HepG2 (cell line): ENCODE data around the gene SLC6A4. TPM values are rescaled to one million over a fixed set of nuclear protein-coding genes. Genes with fewer than 3 reads are reported as not detected.

Experiments used
- ADNP ChIP-seq: sonication (generic); formaldehyde crosslinking; IDR thresholded peaks from 2 replicates; pipeline ENCODE4 v1.4.0; 2020; ENCODE audit warnings: missing genetic modification reagents
- ATAD3A ChIP-seq: sonication (generic); formaldehyde crosslinking; IDR thresholded peaks from 2 replicates; pipeline ENCODE4 v1.4.0; 2020; ENCODE audit warnings: missing genetic modification reagents
- CBX2 ChIP-seq, 2 experiments: fragments of 200-600 bp in 1 of 2; sonication (generic); formaldehyde crosslinking in 1 of 2; IDR thresholded peaks; 2 replicates each; pipeline versions ENCODE4 v1.7.0 to v1.8.1; 2018 to 2022; ENCODE audit warnings: low read depth in 2 of 2, low read length in 1 of 2, mild to moderate bottlenecking in 1 of 2, missing genetic modification reagents in 1 of 2
- CREB1 ChIP-seq, 2 experiments: fragments of 450-650 bp in 1 of 2; IDR thresholded peaks; 2 replicates each; pipeline ENCODE4 v1.6.1; 2016 to 2017; ENCODE audit warnings: control low read depth in 1 of 2, mild to moderate bottlenecking in 1 of 2, missing compliant biosample characterization in 1 of 2, missing genetic modification characterization in 1 of 2
- FOSL2 ChIP-seq: sonication (generic); formaldehyde crosslinking; IDR thresholded peaks from 2 replicates; pipeline ENCODE4 v1.4.0; 2020; ENCODE audit warnings: missing genetic modification reagents
- FOXP1 ChIP-seq, 2 experiments: fragments of 450-650 bp in 1 of 2; IDR thresholded peaks; 2 replicates each; pipeline ENCODE4 v1.6.1; 2017 to 2018; ENCODE audit warnings: antibody characterized with exemption in 1 of 2
- HDAC2 ChIP-seq: sonication (generic); formaldehyde crosslinking; IDR thresholded peaks from 2 replicates; pipeline ENCODE4 v1.4.0; 2020; ENCODE audit warnings: missing genetic modification reagents
- HMG20B ChIP-seq: conservative IDR thresholded peaks from 2 replicates; pipeline ENCODE4 v1.6.1; 2016; ENCODE audit warnings: missing genetic modification reagents, missing compliant biosample characterization
- HNRNPUL1 ChIP-seq: fragments of 200-400 bp; formaldehyde crosslinking; IDR thresholded peaks from 2 replicates; pipeline ENCODE4 v1.6.1; 2017; ENCODE audit warnings: low read depth, mild to moderate bottlenecking, low read length, moderate library complexity
- KAT7 ChIP-seq: IDR thresholded peaks from 2 replicates; pipeline ENCODE4 v1.6.1; 2018; ENCODE audit warnings: borderline replicate concordance, missing compliant biosample characterization
- KLF6 ChIP-seq: IDR thresholded peaks from 2 replicates; pipeline ENCODE4 v1.8.0; 2016; ENCODE audit warnings: missing biosample characterization, missing genetic modification reagents
- MEF2D ChIP-seq: sonication (generic); formaldehyde crosslinking; IDR thresholded peaks from 2 replicates; pipeline ENCODE4 v1.5.1; 2020; ENCODE audit warnings: mild to moderate bottlenecking, missing genetic modification reagents
- MXI1 ChIP-seq: IDR thresholded peaks from 3 replicates; pipeline ENCODE4 v1.6.1; 2012; ENCODE audit warnings: low read depth, low read length, inconsistent platforms, borderline replicate concordance
- RAD51 ChIP-seq: fragments of 450-650 bp; IDR thresholded peaks from 2 replicates; pipeline ENCODE4 v1.6.1; 2016; ENCODE audit warnings: borderline replicate concordance
- RBM39 ChIP-seq: fragments of 200-400 bp; formaldehyde crosslinking; IDR thresholded peaks from one replicate; pipeline ENCODE4 v1.6.1; 2018; ENCODE audit warnings: antibody characterized with exemption, mild to moderate bottlenecking, low read depth, low read length; ENCODE audit not compliant: poor library complexity, severe bottlenecking
- RELA ChIP-seq: sonication (generic); formaldehyde crosslinking; IDR thresholded peaks from 2 replicates; pipeline ENCODE4 v1.4.0; 2020; ENCODE audit warnings: missing genetic modification reagents
- SUZ12 ChIP-seq: fragments of 150-350 bp; IDR thresholded peaks from 2 replicates; pipeline ENCODE4 v1.6.1; 2014; ENCODE audit warnings: low read depth, low read length
- TBP ChIP-seq: sonication (generic); formaldehyde crosslinking; IDR thresholded peaks from 2 replicates; pipeline ENCODE4 v1.5.0; 2020; ENCODE audit warnings: missing genetic modification reagents
- ZBTB25 ChIP-seq: IDR thresholded peaks from 2 replicates; pipeline ENCODE4 v1.6.1; 2018; ENCODE audit warnings: missing genetic modification reagents
- ZBTB46 ChIP-seq: sonication (generic); formaldehyde crosslinking; IDR thresholded peaks from 2 replicates; pipeline ENCODE4 v1.4.0; 2020; ENCODE audit warnings: mild to moderate bottlenecking, missing genetic modification reagents, borderline replicate concordance
- ZFP36 ChIP-seq: fragments of 150-350 bp; IDR thresholded peaks from 2 replicates; pipeline ENCODE4 v1.6.1; 2018; ENCODE audit warnings: borderline replicate concordance, low read length, low read depth; ENCODE audit not compliant: partially characterized antibody
- ZFY ChIP-seq: sonication (generic); formaldehyde crosslinking; IDR thresholded peaks from 2 replicates; pipeline ENCODE4 v1.4.0; 2020; ENCODE audit warnings: missing genetic modification reagents
- ZNF121 ChIP-seq: sonication (generic); formaldehyde crosslinking; IDR thresholded peaks from 2 replicates; pipeline ENCODE4 v1.5.0; 2020; ENCODE audit warnings: mild to moderate bottlenecking, missing genetic modification reagents
- ZNF24 ChIP-seq: fragments of 450-650 bp; IDR thresholded peaks from 2 replicates; pipeline ENCODE4 v1.6.1; 2017; ENCODE audit warnings: antibody characterized with exemption, mild to moderate bottlenecking
- ZNF326 ChIP-seq: sonication (generic); formaldehyde crosslinking; IDR thresholded peaks from 2 replicates; pipeline ENCODE4 v1.4.0; 2020; ENCODE audit warnings: missing genetic modification reagents, borderline replicate concordance
- ZNF333 ChIP-seq: sonication (generic); formaldehyde crosslinking; IDR thresholded peaks from 2 replicates; pipeline ENCODE4 v1.4.0; 2020; ENCODE audit warnings: mild to moderate bottlenecking, missing genetic modification reagents, borderline replicate concordance
- ZNF773 ChIP-seq: sonication (generic); formaldehyde crosslinking; IDR thresholded peaks from 2 replicates; pipeline ENCODE4 v1.4.0; 2020; ENCODE audit warnings: missing genetic modification reagents, borderline replicate concordance
- ZNF878 ChIP-seq: sonication (generic); formaldehyde crosslinking; IDR thresholded peaks from 2 replicates; pipeline ENCODE4 v1.8.1; 2023; ENCODE audit warnings: mild to moderate bottlenecking, missing genetic modification reagents, moderate library complexity
- polyA plus RNA-seq, 8 experiments: library from polyadenylated mRNA; depleted of rRNA in 3 of 8; stranded (reverse) in 7 of 8; unstranded in 1 of 8; fragments of >200 nt; fragmentation: Illumina TruSeq in 4 of 8; extraction: Trizol in 4 of 8; gene quantifications; 2 replicates each; pipeline versions ENCODE4 v1.2.1 to v1.2.3, GENCODE V29; 2011 to 2016; ENCODE audit warnings: low read depth in 4 of 8, missing spikeins in 1 of 8, mixed read lengths in 1 of 8; ENCODE audit not compliant: insufficient read depth in 1 of 8
- total RNA-seq, 5 experiments: library from RNA; depleted of rRNA; stranded (reverse); fragments of >200 nt; fragmentation: Illumina TruSeq; extraction: Trizol; gene quantifications; 2 replicates each; pipeline ENCODE4 v1.2.3, GENCODE V29; 2016; ENCODE audit warnings: low read depth in 1 of 5
- TF ChIP-seq, protein P1 (sequence below): sonication (generic); formaldehyde crosslinking; conservative IDR thresholded peaks from 2 replicates; pipeline ENCODE4 v1.4.0; 2020; ENCODE audit warnings: missing genetic modification reagents

Gene SLC6A4
- total and polyA plus RNA-seq, 2 of the 13 experiments (the other 11 are each of a cell fraction or from before 2014, with no cell fraction given), result 7.6 to 20.3 TPM

DNA sequence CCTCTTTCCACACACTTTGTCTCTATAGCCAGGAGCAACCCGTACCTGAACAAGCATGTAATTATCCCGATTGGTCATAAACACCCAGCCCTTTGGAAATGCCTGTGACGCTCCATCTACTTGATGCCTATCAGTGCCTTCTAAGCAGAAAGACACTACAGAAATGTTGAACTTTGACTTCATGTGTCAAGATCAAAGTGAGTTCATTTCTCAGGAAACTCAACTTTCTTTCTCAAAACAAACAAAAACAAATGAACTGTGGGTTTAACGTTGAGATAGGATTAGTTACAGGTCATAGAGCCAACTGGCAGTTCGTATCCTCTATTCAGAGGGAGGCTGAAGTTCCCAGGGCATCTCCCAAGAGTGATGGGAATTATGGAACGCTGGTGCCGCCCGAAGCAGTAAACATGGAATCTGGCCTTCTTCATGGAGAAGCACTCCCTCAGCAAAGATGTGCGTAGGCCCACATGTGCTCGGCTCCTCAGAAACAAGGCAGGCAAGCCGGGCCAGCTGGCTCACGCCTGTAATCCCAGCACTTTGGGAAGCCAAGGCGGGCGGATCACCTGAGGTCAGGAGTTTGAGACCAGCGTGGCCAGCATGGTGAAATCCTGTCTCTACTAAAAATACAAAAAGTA is 9.5 kb downstream of the SLC6A4 start (continued):
- TF ChIP-seq ZFP36 (no peak), FOSL2 (CRISPR knock-in tag) (peak; percentile 75), RBM39 (no peak), HDAC2 (CRISPR knock-in tag) (peak; percentile 57; the same call in 1 of the 2 replicates), MEF2D (CRISPR knock-in tag) (no peak; the same call in 1 of the 2 replicates), TBP (CRISPR knock-in tag) (no peak), ATAD3A (CRISPR knock-in tag) (no peak), HNRNPUL1 (no peak), RELA (CRISPR knock-in tag) (no peak), HMG20B (CRISPR knock-in tag) (0 out of 2 replicates have a peak, but pooled peaks have one; percentile 18), KLF6 (CRISPR knock-in tag) (no peak), ZNF121 (CRISPR knock-in tag) (peak; percentile 27; the same call in 1 of the 2 replicates), ZBTB25 (CRISPR knock-in tag) (peak; percentile 22; the same call in 1 of the 2 replicates), ZNF326 (CRISPR knock-in tag) (no peak), FOXP1 (IDR thresholded peaks at IDR 0.05) (no peak; the same call in 1 of the 2 replicates), FOXP1 (CRISPR knock-in tag; IDR thresholded peaks at IDR 0.05) (peak; percentile 81), RAD51 (no peak), MXI1 (no peak; the same call in 2 of the 3 replicates), ADNP (CRISPR knock-in tag) (no peak), ZBTB46 (no peak), KAT7 (CRISPR knock-in tag) (no peak), CBX2 (IDR thresholded peaks at IDR 0.05; ENCODE audit: low read depth, low read length) (no peak), CBX2 (CRISPR knock-in tag; IDR thresholded peaks at IDR 0.05; ENCODE audit: low read depth) (no peak), ZNF24 (no peak), ZNF878 (no peak), ZNF773 (CRISPR knock-in tag) (no peak), ZNF333 (CRISPR knock-in tag) (no peak), CREB1 (IDR thresholded peaks at IDR 0.05) (peak; percentile 74), CREB1 (CRISPR knock-in tag; IDR thresholded peaks at IDR 0.05) (peak; percentile 84), SUZ12 (no peak), ZFY (CRISPR knock-in tag) (peak; percentile 31; the same call in 1 of the 2 replicates)
- TF ChIP-seq, protein P1, sequence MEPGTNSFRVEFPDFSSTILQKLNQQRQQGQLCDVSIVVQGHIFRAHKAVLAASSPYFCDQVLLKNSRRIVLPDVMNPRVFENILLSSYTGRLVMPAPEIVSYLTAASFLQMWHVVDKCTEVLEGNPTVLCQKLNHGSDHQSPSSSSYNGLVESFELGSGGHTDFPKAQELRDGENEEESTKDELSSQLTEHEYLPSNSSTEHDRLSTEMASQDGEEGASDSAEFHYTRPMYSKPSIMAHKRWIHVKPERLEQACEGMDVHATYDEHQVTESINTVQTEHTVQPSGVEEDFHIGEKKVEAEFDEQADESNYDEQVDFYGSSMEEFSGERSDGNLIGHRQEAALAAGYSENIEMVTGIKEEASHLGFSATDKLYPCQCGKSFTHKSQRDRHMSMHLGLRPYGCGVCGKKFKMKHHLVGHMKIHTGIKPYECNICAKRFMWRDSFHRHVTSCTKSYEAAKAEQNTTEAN, result no peak
